KBM-7 (cell line): ENCODE results near the gene AFAP1L1.

Experiments
- DNase-seq: peaks from one replicate; pipeline ENCODE4 v3.0.0-alpha.2; 2015
- in situ Hi-C: fragments of 300-500 bp; cut with MboI; formaldehyde crosslinking; loops from 2 replicates; pipeline ENCODE4 v1.14.3; 2020; ENCODE audit warnings: low sequenced_read_pairs, low pct_unique_long_range_greater_than_20kb, mixed read lengths

The AFAP1L1 gene

GRCh38 chr5:149280802-149281201 is 9.1 kb downstream of the AFAP1L1 start:
- DNase-seq: no peak
- in situ Hi-C loops: no loop called here

- in situ Hi-C loops: no loop called here
Observed at GRCh38 chr5:149282027-149282965, 10.6 kb downstream of the AFAP1L1 start.

GRCh38 chr5:149282966-149283332 is 11.3 kb downstream of the AFAP1L1 start:
- in situ Hi-C loops: no loop called here
- no peak for DNase-seq

More at GRCh38 chr5:149282027-149282965, 10.6 kb downstream of the AFAP1L1 start:
- no peak for DNase-seq

- in situ Hi-C loops: no loop called here
- DNase-seq: no peak
Observed at GRCh38 chr5:149283626-149284480, 12.2 kb downstream of the AFAP1L1 start.

GRCh38 chr5:149284501-149284900 is 12.8 kb downstream of the AFAP1L1 start:
- DNase-seq: no peak
- in situ Hi-C loops: no loop called here

GRCh38 chr5:149285153-149285552 is 13.5 kb downstream of the AFAP1L1 start:
- DNase-seq: no peak
- in situ Hi-C loops: no loop called here

GRCh38 chr5:149288436-149288835 is 16.8 kb downstream of the AFAP1L1 start:
- in situ Hi-C loops: no loop called here
- DNase-seq: no peak

GRCh38 chr5:149289301-149289700 is 17.6 kb downstream of the AFAP1L1 start:
- in situ Hi-C loops: no loop called here
- no peak for DNase-seq

- in situ Hi-C loops: no loop called here
- no peak for DNase-seq
Observed at GRCh38 chr5:149294872-149295829, 23.5 kb downstream of the AFAP1L1 start.

- DNase-seq: no peak
- in situ Hi-C loops: no loop called here
Observed at GRCh38 chr5:149297340-149298025, 25.8 kb downstream of the AFAP1L1 start.

GRCh38 chr5:149298163-149298562 is 26.5 kb downstream of the AFAP1L1 start:
- in situ Hi-C loops: no loop called here

GRCh38 chr5:149298842-149299404 is 27.3 kb downstream of the AFAP1L1 start:
- in situ Hi-C loops: no loop called here
- peak; percentile 68 for DNase-seq

More at GRCh38 chr5:149298163-149298562, 26.5 kb downstream of the AFAP1L1 start:
- DNase-seq: no peak

- in situ Hi-C loops: no loop called here
- DNase-seq: no peak
Observed at GRCh38 chr5:149299451-149300054, 27.9 kb downstream of the AFAP1L1 start.

- in situ Hi-C loops: no loop called here
- DNase-seq: no peak
Observed at GRCh38 chr5:149300441-149300840, 28.8 kb downstream of the AFAP1L1 start.

- in situ Hi-C loops: no loop called here
- no peak for DNase-seq
Observed at GRCh38 chr5:149301049-149301743, 29.5 kb downstream of the AFAP1L1 start.

GRCh38 chr5:149301744-149302380 is 30.2 kb downstream of the AFAP1L1 start:
- in situ Hi-C loops: no loop called here
- DNase-seq: no peak

- in situ Hi-C loops: no loop called here
- peak; percentile 41 for DNase-seq
Observed at GRCh38 chr5:149302641-149303040, 31.0 kb downstream of the AFAP1L1 start.
